ENCODE results near the gene DSTN.
A peak's percentile ranks its signal among the peaks of the same experiment; 100 is the strongest.

Gene DSTN

GRCh38 chr20:17549131-17549530 is 20.7 kb upstream of the DSTN start:
- H3K9me3 ChIP-seq (ENCODE audit: control insufficient read depth in 1 of 2, low read length in 2 of 2), result no peaks in the 10 kb centered on the region
- no peak overlapping the region for H3K27ac ChIP-seq (ENCODE audit: low read length)
- H3K4me1 ChIP-seq (ENCODE audit: control insufficient read depth in 1 of 2, insufficient read depth in 2 of 2, low read length in 2 of 2), result peaks cover 0 to 15% of the 10 kb centered on the region in 2 donors
- H3K4me3 ChIP-seq (ENCODE audit: low read depth in 1 of 2, low read length in 2 of 2), result no peak overlapping the region
- H3K36me3 ChIP-seq (ENCODE audit: control insufficient read depth in 1 of 2, insufficient read depth in 2 of 2, low read length in 2 of 2), result no peaks in the 10 kb centered on the region
- H3K27me3 ChIP-seq (ENCODE audit: low read depth, low read length), result no peaks in the 10 kb centered on the region

GRCh38 chr20:17555106-17555505 is 14.8 kb upstream of the DSTN start:
- Histone ChIP-seq H3K9me3 (ENCODE audit: control insufficient read depth in 1 of 2, low read length in 2 of 2) (no peaks in the 10 kb centered on the region), H3K4me3 (ENCODE audit: low read depth in 1 of 2, low read length in 2 of 2) (no peak overlapping the region), H3K36me3 (ENCODE audit: control insufficient read depth in 1 of 2, insufficient read depth in 2 of 2, low read length in 2 of 2) (peaks cover 0 to 11% of the 10 kb centered on the region in 2 donors), H3K4me1 (ENCODE audit: control insufficient read depth in 1 of 2, insufficient read depth in 2 of 2, low read length in 2 of 2) (peaks cover 24 to 34% of the 10 kb centered on the region in 2 donors), H3K27ac (ENCODE audit: low read length) (no peak overlapping the region), H3K27me3 (ENCODE audit: low read depth, low read length) (no peaks in the 10 kb centered on the region)

GRCh38 chr20:17556837-17557674 is 12.8 kb upstream of the DSTN start:
- peak overlapping the region in 1 of 2 donors; percentile 22 for H3K4me3 ChIP-seq (ENCODE audit: low read depth in 1 of 2, low read length in 2 of 2)
- peaks cover 24 to 32% of the 10 kb centered on the region in 2 donors for H3K4me1 ChIP-seq (ENCODE audit: control insufficient read depth in 1 of 2, insufficient read depth in 2 of 2, low read length in 2 of 2)
- peaks cover 0 to 11% of the 10 kb centered on the region in 2 donors for H3K36me3 ChIP-seq (ENCODE audit: control insufficient read depth in 1 of 2, insufficient read depth in 2 of 2, low read length in 2 of 2)
- H3K27ac ChIP-seq (ENCODE audit: low read length), result peak overlapping the region; percentile 96
- no peaks in the 10 kb centered on the region for H3K27me3 ChIP-seq (ENCODE audit: low read depth, low read length)
- H3K9me3 ChIP-seq (ENCODE audit: control insufficient read depth in 1 of 2, low read length in 2 of 2), result no peaks in the 10 kb centered on the region

GRCh38 chr20:17557675-17558006 is 12.2 kb upstream of the DSTN start:
- H3K4me1 ChIP-seq (ENCODE audit: control insufficient read depth in 1 of 2, insufficient read depth in 2 of 2, low read length in 2 of 2), result peaks cover 24 to 32% of the 10 kb centered on the region in 2 donors

GRCh38 chr20:17558154-17558940 is 11.5 kb upstream of the DSTN start:
- Histone ChIP-seq H3K9me3 (ENCODE audit: control insufficient read depth in 1 of 2, low read length in 2 of 2) (no peaks in the 10 kb centered on the region), H3K4me1 (ENCODE audit: control insufficient read depth in 1 of 2, insufficient read depth in 2 of 2, low read length in 2 of 2) (peaks cover 24 to 32% of the 10 kb centered on the region in 2 donors), H3K4me3 (ENCODE audit: low read depth in 1 of 2, low read length in 2 of 2) (peak overlapping the region in 1 of 2 donors; percentile 52), H3K27ac (ENCODE audit: low read length) (peak overlapping the region; percentile 96), H3K27me3 (ENCODE audit: low read depth, low read length) (no peaks in the 10 kb centered on the region), H3K36me3 (ENCODE audit: control insufficient read depth in 1 of 2, insufficient read depth in 2 of 2, low read length in 2 of 2) (peaks cover 0 to 13% of the 10 kb centered on the region in 2 donors)

More at GRCh38 chr20:17557675-17558006, 12.2 kb upstream of the DSTN start:
- peak overlapping the region in 1 of 2 donors; percentile 22 for H3K4me3 ChIP-seq (ENCODE audit: low read depth in 1 of 2, low read length in 2 of 2)
- H3K27me3 ChIP-seq (ENCODE audit: low read depth, low read length), result no peaks in the 10 kb centered on the region
- no peaks in the 10 kb centered on the region for H3K9me3 ChIP-seq (ENCODE audit: control insufficient read depth in 1 of 2, low read length in 2 of 2)
- H3K27ac ChIP-seq (ENCODE audit: low read length), result peak overlapping the region; percentile 96
- H3K36me3 ChIP-seq (ENCODE audit: control insufficient read depth in 1 of 2, insufficient read depth in 2 of 2, low read length in 2 of 2), result peaks cover 0 to 11% of the 10 kb centered on the region in 2 donors

- Histone ChIP-seq H3K9me3 (ENCODE audit: control insufficient read depth in 1 of 2, low read length in 2 of 2) (no peaks in the 10 kb centered on the region), H3K27ac (ENCODE audit: low read length) (peak overlapping the region; percentile 96), H3K27me3 (ENCODE audit: low read depth, low read length) (no peaks in the 10 kb centered on the region), H3K36me3 (ENCODE audit: control insufficient read depth in 1 of 2, insufficient read depth in 2 of 2, low read length in 2 of 2) (peaks cover 0 to 13% of the 10 kb centered on the region in 2 donors), H3K4me3 (ENCODE audit: low read depth in 1 of 2, low read length in 2 of 2) (peak overlapping the region in 1 of 2 donors; percentile 52), H3K4me1 (ENCODE audit: control insufficient read depth in 1 of 2, insufficient read depth in 2 of 2, low read length in 2 of 2) (peaks cover 24 to 32% of the 10 kb centered on the region in 2 donors)
Measured at GRCh38 chr20:17558941-17559304, 11.0 kb upstream of the DSTN start.

- H3K27ac ChIP-seq (ENCODE audit: low read length), result peak overlapping the region; percentile 96
Measured at GRCh38 chr20:17559338-17559737, 10.5 kb upstream of the DSTN start.

GRCh38 chr20:17560344-17561074 is 9.4 kb upstream of the DSTN start:
- Histone ChIP-seq H3K4me3 (ENCODE audit: low read depth in 1 of 2, low read length in 2 of 2) (no peak overlapping the region), H3K27ac (ENCODE audit: low read length) (peak overlapping the region; percentile 18), H3K27me3 (ENCODE audit: low read depth, low read length) (no peaks in the 10 kb centered on the region), H3K36me3 (ENCODE audit: control insufficient read depth in 1 of 2, insufficient read depth in 2 of 2, low read length in 2 of 2) (peaks cover 0 to 13% of the 10 kb centered on the region in 2 donors), H3K4me1 (ENCODE audit: control insufficient read depth in 1 of 2, insufficient read depth in 2 of 2, low read length in 2 of 2) (peaks cover 24 to 32% of the 10 kb centered on the region in 2 donors), H3K9me3 (ENCODE audit: control insufficient read depth in 1 of 2, low read length in 2 of 2) (no peaks in the 10 kb centered on the region)

More at GRCh38 chr20:17559338-17559737, 10.5 kb upstream of the DSTN start:
- Histone ChIP-seq H3K4me1 (ENCODE audit: control insufficient read depth in 1 of 2, insufficient read depth in 2 of 2, low read length in 2 of 2) (peaks cover 24 to 32% of the 10 kb centered on the region in 2 donors), H3K9me3 (ENCODE audit: control insufficient read depth in 1 of 2, low read length in 2 of 2) (no peaks in the 10 kb centered on the region), H3K4me3 (ENCODE audit: low read depth in 1 of 2, low read length in 2 of 2) (no peak overlapping the region), H3K27me3 (ENCODE audit: low read depth, low read length) (no peaks in the 10 kb centered on the region), H3K36me3 (ENCODE audit: control insufficient read depth in 1 of 2, insufficient read depth in 2 of 2, low read length in 2 of 2) (peaks cover 0 to 13% of the 10 kb centered on the region in 2 donors)

- Histone ChIP-seq H3K4me3 (ENCODE audit: low read depth in 1 of 2, low read length in 2 of 2) (no peak overlapping the region), H3K27me3 (ENCODE audit: low read depth, low read length) (no peaks in the 10 kb centered on the region), H3K36me3 (ENCODE audit: control insufficient read depth in 1 of 2, insufficient read depth in 2 of 2, low read length in 2 of 2) (peaks cover 0 to 11% of the 10 kb centered on the region in 2 donors), H3K4me1 (ENCODE audit: control insufficient read depth in 1 of 2, insufficient read depth in 2 of 2, low read length in 2 of 2) (peaks cover 13 to 17% of the 10 kb centered on the region in 2 donors), H3K9me3 (ENCODE audit: control insufficient read depth in 1 of 2, low read length in 2 of 2) (no peaks in the 10 kb centered on the region), H3K27ac (ENCODE audit: low read length) (peak overlapping the region; percentile 81)
Measured at GRCh38 chr20:17562804-17563305, 7.0 kb upstream of the DSTN start.

GRCh38 chr20:17565169-17565845 is 4.6 kb upstream of the DSTN start:
- H3K9me3 ChIP-seq (ENCODE audit: control insufficient read depth in 1 of 2, low read length in 2 of 2), result no peaks in the 10 kb centered on the region
- H3K36me3 ChIP-seq (ENCODE audit: control insufficient read depth in 1 of 2, insufficient read depth in 2 of 2, low read length in 2 of 2), result peaks cover 0 to 9% of the 10 kb centered on the region in 2 donors
- H3K4me3 ChIP-seq (ENCODE audit: low read depth in 1 of 2, low read length in 2 of 2), result no peak overlapping the region
- peaks cover 0 to 12% of the 10 kb centered on the region in 2 donors for H3K4me1 ChIP-seq (ENCODE audit: control insufficient read depth in 1 of 2, insufficient read depth in 2 of 2, low read length in 2 of 2)
- no peak overlapping the region for H3K27ac ChIP-seq (ENCODE audit: low read length)
- H3K27me3 ChIP-seq (ENCODE audit: low read depth, low read length), result no peaks in the 10 kb centered on the region
